Epidermal melanocyte (primary cell): ENCODE results near the gene ARHGAP45.
A peak's percentile ranks its signal among the peaks of the same experiment; 100 is the strongest.

Source experiments
- DNase-seq: peaks from one replicate; pipeline ENCODE4 v3.0.0; 2011; ENCODE audit warnings: low spot score; ENCODE audit not compliant: insufficient read length

ARHGAP45 gene

DNA sequence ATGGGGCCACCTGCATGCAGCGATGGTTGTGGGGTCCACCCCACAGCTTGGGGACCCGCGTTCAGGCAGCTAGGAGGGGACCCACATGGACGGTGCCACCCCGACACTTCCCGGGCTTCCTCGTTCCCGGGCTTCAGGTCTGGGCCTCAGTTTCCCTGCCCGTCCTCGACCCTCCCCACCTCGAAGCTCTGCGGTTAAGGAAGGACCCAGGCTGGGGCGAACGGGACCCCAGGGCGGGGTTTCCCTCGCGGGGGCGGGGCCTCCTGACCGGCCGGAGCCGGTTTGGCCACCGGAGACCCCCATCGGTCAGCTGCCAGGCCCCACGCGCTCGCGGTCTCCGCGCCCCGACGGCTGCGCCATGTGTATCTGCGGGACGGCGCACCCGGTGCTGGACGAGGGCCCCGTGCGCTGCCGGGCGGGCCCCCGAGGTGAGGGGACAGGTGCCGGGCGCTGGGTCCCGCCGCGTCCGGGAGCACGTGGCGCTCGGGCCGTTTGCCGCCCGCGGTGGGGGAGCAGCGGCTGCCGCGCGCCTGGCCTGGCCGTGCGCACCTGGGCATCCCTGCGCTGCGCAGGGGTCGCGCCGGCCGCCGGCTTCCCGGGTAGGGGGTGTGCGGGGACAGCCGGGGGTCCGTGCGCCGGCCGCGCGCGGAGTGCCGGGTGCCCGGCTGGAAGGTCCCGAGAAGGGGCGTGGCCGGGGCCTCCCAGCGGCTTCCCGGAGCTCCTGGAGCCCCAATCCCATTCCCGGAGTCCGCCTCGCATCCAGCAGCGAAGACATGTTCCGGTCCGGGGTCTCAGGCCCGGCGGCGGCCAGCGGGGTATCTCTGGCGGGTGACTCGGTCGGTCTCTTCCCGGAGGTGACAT is 4.2 kb downstream of the ARHGAP45 start:
- no peak for DNase-seq

DNA sequence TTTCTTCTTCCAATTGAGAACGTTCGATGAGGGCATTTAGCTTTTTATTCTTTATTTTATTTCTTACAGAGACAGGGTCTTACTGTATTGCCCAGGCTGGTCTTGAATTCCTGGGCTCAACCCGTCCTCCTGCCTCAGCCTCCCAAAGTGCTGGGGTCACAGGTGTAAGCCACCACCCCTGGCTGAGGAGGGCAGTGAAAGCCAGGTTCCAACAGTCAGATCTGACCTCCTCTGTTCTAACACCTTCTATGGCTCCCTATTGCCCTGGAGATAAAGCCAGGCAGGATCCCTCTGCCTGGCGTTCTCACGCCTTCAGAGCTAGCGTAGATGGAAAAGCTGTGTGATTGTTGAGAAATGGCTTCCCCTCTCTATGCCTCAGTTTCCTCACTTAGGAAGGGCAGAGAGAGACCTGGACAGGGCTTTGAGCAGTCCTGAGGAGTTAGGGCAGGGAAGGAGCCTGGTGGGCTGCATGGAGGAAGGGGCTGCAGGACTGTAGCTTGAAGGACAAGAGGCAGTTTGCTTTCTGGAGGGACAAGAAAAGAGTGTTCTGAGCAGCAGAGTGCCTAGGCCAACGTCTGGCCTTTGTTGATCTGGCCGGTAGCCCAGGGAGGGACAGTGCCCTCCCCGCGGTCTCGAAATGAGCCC is 5.5 kb downstream of the ARHGAP45 start:
- no peak for DNase-seq

DNA sequence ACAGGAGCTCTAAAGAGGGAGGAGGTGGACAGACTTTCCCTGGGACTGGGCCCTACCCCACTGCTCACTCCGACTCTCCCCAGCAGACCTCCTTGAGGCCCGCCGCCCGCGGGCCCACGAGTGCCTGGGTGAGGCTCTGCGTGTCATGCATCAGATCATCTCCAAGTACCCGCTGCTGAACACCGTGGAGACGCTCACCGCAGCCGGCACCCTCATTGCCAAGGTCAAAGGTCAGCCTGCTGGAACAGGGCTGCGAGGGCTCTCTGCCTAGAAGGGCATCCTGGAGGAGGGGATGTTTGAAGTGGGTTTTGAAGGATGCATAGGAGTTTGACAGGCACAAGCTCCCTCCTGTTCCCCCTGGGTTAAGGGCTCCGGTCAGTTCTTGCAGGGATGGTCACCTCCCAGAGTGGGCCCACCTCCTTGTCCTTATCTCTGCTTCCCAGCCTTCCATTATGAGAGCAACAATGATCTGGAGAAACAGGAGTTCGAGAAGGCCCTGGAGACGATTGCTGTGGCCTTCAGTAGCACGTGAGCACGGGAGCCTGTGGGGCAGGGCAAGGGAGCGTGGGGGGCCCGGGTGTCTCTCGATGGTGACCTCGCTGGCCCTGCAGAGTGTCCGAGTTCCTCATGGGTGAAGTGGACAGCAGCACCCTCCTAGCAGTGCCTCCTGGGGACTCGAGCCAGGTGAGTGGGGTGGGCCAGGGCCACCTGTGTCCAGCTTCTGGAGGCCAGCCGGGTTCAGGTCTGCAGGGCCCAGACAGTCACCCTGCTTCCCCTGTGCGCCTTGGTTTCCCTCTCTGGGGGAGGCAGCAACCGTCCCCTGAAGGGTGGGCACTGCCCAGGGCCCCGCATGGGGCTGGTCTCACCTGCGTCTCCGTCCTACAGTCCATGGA is 6.3 kb downstream of the ARHGAP45 start:
- no peak for DNase-seq

DNA sequence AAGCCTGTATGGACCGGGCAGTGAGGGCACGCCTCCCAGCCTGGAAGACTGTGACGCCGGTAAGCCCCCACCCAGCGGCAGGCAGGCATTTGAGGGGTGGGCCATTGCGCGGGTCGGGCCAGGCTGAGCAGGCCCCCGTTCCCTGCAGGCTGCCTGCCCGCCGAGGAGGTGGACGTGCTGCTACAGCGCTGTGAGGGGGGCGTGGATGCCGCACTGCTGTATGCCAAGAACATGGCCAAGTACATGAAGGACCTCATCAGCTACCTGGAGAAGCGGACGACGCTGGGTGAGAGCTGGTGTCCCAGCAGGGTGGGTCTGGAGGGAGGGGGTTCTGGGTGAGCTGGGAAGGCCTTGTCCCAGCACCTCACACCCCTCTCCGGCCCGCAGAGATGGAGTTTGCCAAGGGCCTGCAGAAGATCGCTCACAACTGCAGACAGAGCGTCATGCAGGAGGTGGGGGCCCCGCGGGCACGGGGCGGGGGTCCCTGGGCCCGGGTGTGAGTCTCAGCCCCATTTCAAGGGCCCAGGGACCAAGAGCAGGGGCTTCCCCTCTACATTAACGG is 7.1 kb downstream of the ARHGAP45 start:
- DNase-seq = no peak

DNA sequence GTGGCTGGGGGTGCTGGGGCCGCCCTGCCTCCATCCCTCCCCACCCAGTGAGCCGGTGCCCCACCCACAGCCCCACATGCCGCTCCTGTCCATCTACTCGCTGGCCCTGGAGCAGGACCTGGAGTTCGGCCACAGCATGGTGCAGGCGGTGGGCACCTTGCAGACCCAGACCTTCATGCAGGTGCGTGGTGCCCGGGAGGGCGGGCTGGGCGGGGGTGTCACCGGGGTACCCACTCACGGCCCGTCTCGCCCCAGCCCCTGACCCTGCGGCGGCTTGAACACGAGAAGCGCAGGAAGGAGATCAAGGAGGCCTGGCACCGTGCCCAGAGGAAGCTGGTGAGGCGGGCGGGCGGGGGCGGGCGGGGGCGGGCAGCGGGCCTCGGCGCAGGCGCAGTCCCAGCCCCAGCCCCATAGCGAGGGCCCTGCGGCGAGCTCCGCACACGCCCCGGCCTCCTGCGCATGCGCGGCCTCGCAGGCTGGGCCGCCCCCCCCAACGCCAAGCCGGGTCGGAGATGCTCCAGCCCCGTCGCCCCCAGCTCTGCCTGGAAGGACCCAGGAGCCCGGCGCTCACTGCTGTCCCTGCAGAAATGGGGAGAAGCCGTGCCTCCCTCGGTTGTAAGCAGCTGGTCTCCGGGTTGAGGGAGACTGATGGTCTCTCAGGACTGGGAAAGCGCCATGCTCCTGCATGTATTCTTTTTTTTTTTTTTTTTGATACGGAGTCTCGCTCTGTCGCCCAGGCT is 7.7 kb downstream of the ARHGAP45 start:
- no peak for DNase-seq

DNA sequence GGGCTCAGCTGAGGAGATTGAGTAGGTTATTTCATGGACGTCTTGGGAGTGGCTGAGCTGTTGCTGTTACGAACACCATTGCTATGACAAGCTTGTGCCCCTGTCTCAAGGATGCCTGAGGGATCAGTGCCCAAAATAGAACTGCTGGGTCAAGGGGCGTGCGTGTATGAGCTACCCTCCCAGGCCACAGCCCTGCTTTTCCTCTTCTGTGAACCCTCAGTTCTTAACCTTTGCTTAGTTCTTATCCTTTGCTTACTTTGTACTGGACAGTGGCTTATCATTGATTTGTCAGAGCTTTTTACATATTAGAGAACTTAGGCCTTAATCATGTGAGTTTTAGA is 9.0 kb downstream of the ARHGAP45 start:
- no peak for DNase-seq

DNA sequence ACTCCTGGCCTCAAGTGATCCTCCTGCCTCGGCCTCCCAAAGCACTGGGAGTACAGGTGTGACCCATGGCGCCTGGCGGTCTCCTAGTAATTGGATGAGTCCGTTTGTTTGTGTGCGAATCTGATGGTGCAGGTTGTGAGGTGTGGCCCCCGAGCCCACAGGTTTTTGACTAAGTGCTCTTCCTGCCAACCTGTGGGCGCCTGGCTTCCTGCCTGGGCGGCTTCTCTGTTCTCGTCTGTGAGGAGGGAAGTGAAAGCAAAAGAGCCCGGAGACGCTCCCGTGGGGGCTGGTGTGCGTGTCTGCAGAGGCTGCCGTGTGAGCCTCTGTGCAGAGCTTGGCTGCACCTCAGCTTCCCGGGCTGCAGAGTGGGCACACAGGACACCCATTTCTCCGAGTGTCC is 10.0 kb downstream of the ARHGAP45 start:
- no peak for DNase-seq

DNA sequence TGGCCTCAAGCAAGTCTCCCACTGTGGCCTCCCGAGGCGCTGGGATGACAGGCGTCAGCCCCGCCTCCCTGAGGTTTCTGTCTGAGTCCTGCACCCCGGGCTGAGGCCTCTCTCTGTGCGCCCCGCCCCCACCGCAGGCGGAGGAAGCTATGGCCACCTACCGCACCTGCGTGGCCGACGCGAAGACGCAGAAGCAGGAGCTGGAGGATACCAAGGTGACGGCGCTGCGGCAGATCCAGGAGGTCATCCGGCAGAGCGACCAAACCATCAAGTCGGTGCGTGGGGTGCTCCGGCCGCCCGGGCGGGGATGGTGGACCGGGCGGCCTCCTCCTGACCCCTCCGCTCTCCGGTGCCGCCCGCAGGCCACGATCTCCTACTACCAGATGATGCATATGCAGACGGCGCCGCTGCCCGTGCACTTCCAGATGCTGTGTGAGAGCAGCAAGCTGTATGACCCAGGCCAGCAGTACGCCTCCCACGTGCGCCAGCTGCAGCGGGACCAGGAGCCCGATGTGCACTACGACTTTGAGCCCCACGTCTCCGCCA is 12.7 kb downstream of the ARHGAP45 start:
- no peak for DNase-seq

DNA sequence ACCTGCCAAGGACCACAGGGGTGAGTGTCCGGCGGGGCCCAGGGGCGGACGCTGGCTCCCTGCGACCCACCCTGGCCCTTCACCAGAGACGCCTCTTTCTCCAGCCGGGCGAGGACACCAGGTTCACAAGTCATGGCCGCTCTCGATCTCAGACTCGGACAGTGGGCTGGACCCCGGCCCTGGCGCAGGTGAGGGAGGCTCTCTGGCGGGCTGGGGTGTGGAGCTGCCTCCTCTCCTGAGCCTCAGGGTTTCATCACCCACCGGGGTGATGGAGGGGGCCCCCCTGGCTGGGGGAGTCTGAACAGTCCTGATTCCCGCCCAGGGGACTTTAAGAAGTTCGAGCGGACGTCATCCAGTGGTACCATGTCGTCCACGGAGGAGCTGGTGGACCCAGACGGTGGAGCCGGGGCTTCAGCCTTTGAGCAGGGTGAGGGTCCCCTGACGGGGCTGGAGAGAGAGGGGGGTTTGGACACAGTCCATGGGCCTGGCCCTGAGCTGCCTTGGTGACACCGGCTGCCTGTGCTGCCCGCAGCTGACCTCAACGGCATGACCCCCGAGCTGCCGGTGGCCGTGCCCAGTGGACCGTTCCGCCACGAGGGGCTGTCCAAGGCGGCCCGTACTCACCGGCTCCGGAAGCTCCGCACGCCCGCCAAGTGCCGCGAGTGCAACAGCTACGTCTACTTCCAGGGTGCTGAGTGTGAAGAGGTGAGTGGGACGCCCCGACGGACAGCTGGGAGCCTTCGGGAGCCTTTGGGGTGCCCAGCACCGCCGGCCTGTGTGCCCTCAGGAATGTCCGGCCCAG is 13.6 kb downstream of the ARHGAP45 start:
- no peak for DNase-seq

DNA sequence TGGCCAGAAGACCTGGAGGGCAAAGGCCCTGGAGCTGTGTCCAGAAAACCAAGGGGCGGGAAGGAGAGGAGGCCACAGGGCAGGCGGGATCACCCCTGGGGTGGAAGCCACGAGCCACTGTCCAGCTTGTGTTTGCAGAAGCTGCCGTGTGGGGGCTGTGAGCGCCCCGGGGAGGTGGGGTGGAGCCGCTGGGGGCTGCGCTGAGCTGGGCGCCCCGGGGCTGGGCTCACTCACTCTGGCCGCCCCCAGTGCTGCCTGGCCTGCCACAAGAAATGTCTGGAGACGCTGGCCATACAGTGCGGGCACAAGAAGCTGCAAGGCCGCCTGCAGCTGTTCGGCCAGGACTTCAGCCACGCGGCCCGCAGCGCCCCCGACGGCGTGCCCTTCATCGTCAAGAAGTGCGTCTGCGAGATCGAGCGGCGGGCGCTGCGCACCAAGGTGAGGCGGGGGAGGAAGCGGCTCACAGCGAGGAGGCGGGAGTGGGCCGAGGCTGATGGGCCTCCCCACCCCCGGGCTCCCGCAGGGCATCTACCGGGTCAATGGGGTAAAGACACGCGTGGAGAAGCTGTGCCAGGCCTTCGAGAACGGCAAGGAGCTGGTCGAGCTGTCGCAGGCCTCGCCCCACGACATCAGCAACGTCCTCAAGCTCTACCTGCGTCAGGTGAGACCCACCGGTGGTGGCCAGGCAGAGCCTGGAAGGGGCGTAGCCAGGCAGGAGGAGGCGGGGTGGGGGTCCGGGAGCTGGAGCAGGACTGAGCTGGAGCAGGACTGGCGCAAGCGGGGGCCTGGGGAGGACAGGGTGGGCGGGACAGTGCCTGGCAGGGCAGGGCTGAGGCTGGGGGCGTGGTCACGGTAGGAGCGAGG is 14.6 kb downstream of the ARHGAP45 start:
- DNase-seq = no peak

DNA sequence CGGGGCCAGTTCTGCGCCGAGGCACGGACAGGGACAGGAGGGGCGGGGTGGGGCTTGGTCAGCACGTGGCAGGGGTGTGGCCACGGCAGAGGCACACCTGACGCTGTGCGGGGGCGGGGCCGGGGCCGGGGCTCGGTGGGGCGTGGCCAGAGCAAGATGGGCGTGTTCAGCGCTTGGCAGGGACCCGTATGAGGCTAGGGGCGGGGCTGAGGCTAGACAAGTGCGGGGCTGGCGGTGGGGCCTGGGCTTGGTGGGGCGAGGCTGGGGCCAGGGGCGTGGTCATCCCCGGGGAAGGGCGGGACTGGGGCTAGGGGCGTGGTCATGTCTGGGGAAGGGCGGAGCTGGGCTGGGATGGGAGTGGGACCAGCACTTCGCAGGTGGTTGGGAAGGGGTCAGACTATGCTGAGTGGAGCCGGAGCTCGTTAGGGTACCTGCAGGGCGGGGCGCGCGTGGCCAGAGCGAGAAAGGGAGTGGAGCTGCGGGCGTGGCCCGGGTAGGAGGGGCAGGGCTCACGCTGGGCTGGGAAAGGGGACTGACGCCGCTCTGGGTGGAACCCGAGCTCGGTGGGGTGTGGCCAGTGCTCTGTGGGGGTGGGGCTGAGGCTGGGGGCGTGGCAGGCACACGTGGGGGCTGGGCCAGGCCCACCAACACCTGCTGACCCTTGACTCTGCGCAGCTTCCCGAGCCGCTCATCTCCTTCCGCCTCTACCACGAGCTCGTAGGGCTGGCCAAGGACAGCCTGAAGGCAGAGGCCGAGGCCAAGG is 15.4 kb downstream of the ARHGAP45 start:
- DNase-seq = peak; percentile 60

DNA sequence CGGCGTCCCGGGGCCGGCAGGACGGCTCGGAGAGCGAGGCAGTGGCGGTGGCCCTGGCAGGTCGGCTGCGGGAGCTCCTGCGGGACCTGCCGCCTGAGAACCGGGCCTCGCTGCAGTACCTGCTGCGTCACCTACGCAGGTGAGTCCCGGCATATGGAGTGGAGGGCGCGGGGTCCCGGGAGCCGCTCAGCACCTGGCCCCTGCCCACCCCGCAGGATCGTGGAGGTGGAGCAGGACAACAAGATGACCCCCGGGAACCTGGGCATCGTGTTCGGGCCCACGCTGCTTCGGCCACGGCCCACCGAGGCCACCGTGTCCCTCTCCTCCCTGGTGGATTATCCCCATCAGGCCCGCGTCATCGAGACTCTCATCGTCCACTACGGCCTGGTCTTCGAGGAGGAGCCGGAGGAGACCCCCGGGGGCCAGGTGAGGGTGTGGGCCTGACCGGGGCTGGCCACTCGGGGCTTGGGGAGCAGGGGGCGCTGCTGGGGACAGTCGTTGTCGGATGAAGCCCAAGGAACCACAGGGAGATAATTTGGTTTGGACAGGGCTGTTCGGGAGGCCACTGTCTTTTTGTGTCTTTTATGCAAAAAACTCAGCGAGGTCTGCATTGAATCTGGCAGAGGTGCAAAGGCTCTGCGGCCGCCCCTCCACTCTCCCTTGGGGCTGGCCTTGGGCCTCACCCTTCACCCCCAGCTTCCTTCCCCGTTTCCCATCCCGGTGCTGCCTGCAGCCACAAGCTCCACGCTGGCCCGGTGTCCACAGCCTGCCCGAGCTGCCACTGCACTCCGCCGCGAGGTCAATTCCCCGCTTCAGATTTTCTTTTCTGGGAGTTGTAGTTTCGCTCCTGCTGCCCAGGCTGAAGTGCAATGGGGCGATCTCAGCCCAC is 16.2 kb downstream of the ARHGAP45 start:
- DNase-seq = no peak

DNA sequence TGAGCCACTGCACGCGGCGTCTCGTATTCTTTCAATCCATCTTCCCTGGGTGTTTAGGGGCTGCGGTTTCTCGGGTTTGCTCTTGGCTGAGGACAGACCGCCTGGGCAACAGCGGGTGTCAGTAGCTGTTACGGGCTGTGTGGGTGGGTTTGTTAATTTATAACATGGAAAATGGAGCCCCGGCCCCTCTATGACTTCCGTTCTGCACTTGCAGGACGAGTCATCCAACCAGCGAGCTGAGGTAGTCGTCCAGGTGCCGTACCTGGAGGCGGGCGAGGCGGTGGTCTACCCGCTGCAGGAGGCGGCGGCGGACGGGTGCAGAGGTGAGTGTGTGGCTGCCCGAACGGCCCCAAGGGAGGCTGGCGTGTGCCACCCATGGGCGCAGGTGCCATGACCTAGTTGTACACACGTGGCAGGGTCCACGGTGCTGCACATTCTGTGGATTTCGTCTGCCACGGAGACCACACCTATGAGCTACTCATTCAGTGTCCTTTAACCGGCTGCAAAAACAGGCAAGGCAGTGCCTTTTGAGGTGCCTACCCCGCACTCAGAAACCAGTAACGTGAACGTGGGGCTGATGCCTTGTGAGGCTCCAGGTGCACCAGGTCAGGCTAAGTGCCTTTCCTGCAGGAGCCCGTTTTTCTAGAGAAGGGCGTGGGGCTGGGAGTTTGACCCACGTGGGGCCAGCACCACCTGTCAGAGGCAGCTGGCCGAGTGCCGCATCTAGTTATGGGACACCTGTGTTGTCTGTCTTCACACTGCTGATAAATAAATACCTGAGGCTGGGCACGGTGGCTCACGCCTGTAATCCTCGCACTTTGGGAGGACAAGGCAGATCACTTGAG is 17.3 kb downstream of the ARHGAP45 start:
- DNase-seq = no peak

DNA sequence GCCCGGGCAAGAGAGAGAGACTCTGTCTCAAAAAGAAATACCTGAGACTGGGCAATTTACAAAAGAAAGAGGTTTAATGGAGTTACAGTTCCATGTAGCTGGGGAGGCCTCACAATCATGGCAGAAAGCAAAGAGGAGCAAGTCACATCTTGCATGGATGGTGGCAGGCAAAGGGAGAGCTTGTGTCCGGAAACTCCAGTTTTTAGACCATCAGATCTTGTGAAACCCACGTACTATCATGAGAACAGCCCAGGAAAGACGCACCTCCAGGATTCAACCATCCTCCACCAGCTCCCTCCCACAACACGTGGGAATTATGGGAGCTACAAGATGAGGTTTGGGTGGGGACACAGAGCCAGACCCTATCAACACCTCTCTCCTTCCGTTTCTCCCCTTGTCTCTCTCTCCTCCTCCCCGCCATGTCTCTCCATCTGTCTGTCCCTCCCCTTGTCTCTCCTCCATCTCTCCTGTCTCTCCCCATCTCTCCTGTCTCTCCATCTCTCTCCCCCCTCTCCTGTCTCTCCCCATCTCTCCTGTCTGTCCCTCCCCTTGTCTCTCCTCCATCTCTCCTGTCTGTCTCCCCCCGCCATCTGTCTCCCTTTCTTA is 18.2 kb downstream of the ARHGAP45 start:
- DNase-seq = no peak

DNA sequence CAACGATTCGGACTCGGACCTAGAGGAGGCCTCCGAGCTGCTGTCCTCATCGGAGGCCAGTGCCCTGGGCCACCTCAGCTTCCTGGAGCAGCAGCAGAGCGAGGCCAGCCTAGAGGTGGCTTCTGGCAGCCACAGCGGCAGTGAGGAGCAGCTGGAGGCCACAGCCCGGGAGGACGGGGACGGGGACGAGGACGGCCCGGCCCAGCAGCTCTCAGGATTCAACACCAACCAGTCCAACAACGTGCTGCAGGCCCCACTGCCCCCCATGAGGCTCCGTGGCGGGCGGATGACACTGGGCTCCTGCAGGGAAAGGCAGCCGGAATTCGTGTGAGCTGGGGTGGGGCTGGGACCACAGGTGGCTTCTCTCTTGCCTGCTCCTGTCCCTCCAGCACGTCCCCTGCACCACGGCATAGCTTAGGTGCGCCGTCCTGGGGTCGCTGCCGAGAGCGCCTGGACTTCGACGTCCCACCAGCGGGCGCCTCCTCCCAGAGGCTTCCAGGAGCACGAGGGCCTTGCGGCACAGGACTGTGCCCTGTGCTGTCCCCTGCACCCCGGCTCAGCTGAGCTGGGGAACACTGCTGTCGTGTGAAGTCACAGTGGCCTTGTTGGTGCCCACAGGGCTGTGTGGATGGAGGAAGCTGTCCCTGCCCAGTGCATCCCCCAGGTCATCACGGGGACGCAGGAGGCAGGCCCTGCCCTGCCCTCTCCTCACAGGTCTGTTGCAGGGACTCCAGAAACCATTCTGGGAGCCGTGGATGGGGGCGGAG is 18.9 kb downstream of the ARHGAP45 start:
- DNase-seq = no peak
